Spleen (tissue), 7 donors: ENCODE data around the gene TYW1B.
"Not testable (repeated sequence)": the region's sequence is repeated elsewhere in the genome, so short reads cannot be mapped to it uniquely, and the experiment has no call there.

ENCODE experiments used
- POLR2AphosphoS5 ChIP-seq, 3 donors: sonication (generic); formaldehyde crosslinking; IDR thresholded peaks; one replicate each; pipeline ENCODE4 v1.5.1; 2017; ENCODE audit warnings: antibody characterized with exemption in 3 of 3
- TF ChIP-seq, protein P1 (sequence below), 11 experiments: fragments of 200-600 bp in 7 of 11; fragments of 450-650 bp in 4 of 11; sonication (generic) in 4 of 11; IDR thresholded peaks in 8 of 11; conservative IDR thresholded peaks in 3 of 11; 1 replicate in 7 of 11; 2 replicates in 4 of 11; pipeline versions ENCODE4 v1.4.0 to v1.8.0; 2016 to 2021; ENCODE audit warnings: antibody characterized with exemption in 11 of 11, inconsistent platforms in 4 of 11, mild to moderate bottlenecking in 1 of 11
- donor health status: DM: no; HTN: no; CAD: no; lungs with moderate emphysema.
- donor health status: DM: no; HTN: no; CAD: no.
- donor health status: DM: no; HTN: no; CAD: no.

DNA sequence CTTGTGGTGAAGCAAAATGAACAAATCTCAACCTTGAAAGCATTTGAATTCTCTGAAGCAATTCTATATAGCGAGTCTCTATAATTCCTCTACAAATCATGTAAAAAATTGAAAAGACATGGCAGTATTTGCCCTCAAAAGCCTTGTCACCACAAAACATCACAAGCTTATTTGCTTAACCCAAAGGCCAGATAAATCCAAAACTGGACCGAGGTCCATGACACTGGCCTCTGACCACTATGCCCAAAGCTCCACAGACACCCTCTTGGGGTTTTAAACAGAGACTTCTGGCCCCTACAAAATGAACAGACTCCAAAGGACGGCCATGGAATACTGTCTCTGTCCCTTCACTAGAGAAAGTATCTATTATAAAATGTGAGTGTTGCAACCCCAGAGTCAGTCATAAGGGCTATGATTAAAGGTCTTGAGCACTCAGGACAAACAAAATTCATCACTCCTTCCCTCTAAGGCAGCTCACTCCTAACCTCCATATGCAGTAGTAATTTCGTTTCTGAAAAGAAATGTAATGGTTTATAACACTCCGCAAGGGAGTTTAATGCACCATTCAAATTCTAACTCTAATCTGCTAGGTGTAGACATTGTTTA, 47.6 kb downstream of the TYW1B start:
- TF ChIP-seq, protein P1, sequence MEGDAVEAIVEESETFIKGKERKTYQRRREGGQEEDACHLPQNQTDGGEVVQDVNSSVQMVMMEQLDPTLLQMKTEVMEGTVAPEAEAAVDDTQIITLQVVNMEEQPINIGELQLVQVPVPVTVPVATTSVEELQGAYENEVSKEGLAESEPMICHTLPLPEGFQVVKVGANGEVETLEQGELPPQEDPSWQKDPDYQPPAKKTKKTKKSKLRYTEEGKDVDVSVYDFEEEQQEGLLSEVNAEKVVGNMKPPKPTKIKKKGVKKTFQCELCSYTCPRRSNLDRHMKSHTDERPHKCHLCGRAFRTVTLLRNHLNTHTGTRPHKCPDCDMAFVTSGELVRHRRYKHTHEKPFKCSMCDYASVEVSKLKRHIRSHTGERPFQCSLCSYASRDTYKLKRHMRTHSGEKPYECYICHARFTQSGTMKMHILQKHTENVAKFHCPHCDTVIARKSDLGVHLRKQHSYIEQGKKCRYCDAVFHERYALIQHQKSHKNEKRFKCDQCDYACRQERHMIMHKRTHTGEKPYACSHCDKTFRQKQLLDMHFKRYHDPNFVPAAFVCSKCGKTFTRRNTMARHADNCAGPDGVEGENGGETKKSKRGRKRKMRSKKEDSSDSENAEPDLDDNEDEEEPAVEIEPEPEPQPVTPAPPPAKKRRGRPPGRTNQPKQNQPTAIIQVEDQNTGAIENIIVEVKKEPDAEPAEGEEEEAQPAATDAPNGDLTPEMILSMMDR (IDR thresholded peaks at IDR 0.05 in 8 of 11, conservative IDR thresholded peaks at IDR 0.05 in 3 of 11) = not testable (repeated sequence)
- TF ChIP-seq POLR2AphosphoS5 (IDR thresholded peaks at IDR 0.05) = not testable (repeated sequence)
